Glutamatergic neuron (in vitro differentiated cells): ENCODE measurements around the gene GTF2A1L. TPM values are rescaled to one million over a fixed set of nuclear protein-coding genes. Genes with fewer than 3 reads are reported as not detected.
"Not testable (repeated sequence)": the region's sequence is repeated elsewhere in the genome, so short reads cannot be mapped to it uniquely, and the experiment has no call there.

Experiments used
- DNase-seq: peaks from one replicate; pipeline ENCODE4 v3.0.0; 2022
- H3K27ac Mint-ChIP-seq: one replicate; pipeline ENCODE4 v1.8.0; 2020; ENCODE audit warnings: mild to moderate bottlenecking, mixed read lengths, inconsistent platforms; ENCODE audit not compliant: unreplicated experiment
- H3K27me3 Mint-ChIP-seq: one replicate; pipeline ENCODE4 v1.8.0; 2020; ENCODE audit warnings: mild to moderate bottlenecking, moderate library complexity, mixed read lengths, inconsistent platforms; ENCODE audit not compliant: unreplicated experiment
- H3K36me3 Mint-ChIP-seq: one replicate; pipeline ENCODE4 v1.8.0; 2020; ENCODE audit warnings: mild to moderate bottlenecking, mixed read lengths, inconsistent platforms; ENCODE audit not compliant: unreplicated experiment
- H3K4me1 Mint-ChIP-seq: one replicate; pipeline ENCODE4 v1.8.0; 2020; ENCODE audit warnings: mild to moderate bottlenecking, low read depth, mixed read lengths, inconsistent platforms; ENCODE audit not compliant: unreplicated experiment
- H3K4me3 Mint-ChIP-seq: one replicate; pipeline ENCODE4 v1.8.0; 2020; ENCODE audit warnings: mild to moderate bottlenecking, mixed read lengths, inconsistent platforms; ENCODE audit not compliant: unreplicated experiment
- H3K9me3 Mint-ChIP-seq: one replicate; pipeline ENCODE4 v1.8.0; 2020; ENCODE audit warnings: mild to moderate bottlenecking, moderate library complexity, mixed read lengths, inconsistent platforms; ENCODE audit not compliant: unreplicated experiment
- total RNA-seq: library from RNA; stranded (reverse); fragmentation: NEBNext Ultra II Directional; extraction: Animal tissue kit (Norgen Biotek cat#: 25700); gene quantifications from one replicate; pipeline ENCODE4 v1.2.1, GENCODE V29; 2021; ENCODE audit not compliant: unreplicated experiment
- TF ChIP-seq, protein P1 (sequence below): fragments of 200-600 bp; sonication (generic); IDR thresholded peaks from one replicate; pipeline ENCODE4 v1.5.0; 2021; ENCODE audit not compliant: partially characterized antibody, unreplicated experiment

Gene GTF2A1L
- total RNA-seq, 1 donor from 2014 or later: not detected

DNA sequence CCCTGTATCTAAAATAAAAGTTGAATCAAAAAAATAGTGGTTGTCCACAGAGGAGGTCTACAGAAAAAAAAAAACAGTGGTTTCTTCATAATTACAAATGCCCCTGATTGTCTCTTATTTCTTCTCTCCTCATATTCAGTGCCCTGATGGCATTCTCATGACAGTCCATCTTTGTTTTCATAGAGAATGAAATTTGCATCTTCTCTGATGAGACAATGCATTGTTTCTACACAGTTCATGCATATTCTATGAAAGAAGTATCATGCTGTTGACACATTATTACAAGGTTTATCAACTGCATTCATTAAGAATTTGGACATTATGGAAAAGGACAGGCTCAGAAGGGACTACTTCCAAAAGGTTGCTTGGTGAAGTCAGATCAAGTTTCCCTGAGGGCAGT is 78.3 kb downstream of the GTF2A1L start:
- Mint-ChIP-seq H3K9me3 (peaks cover 4% of the 10 kb centered on the region), H3K4me3 (no peak overlapping the region), H3K4me1 (peaks cover 2% of the 10 kb centered on the region), H3K27me3 (no peaks in the 10 kb centered on the region), H3K27ac (no peak overlapping the region), H3K36me3 (no peaks in the 10 kb centered on the region)
- TF ChIP-seq, protein P1, sequence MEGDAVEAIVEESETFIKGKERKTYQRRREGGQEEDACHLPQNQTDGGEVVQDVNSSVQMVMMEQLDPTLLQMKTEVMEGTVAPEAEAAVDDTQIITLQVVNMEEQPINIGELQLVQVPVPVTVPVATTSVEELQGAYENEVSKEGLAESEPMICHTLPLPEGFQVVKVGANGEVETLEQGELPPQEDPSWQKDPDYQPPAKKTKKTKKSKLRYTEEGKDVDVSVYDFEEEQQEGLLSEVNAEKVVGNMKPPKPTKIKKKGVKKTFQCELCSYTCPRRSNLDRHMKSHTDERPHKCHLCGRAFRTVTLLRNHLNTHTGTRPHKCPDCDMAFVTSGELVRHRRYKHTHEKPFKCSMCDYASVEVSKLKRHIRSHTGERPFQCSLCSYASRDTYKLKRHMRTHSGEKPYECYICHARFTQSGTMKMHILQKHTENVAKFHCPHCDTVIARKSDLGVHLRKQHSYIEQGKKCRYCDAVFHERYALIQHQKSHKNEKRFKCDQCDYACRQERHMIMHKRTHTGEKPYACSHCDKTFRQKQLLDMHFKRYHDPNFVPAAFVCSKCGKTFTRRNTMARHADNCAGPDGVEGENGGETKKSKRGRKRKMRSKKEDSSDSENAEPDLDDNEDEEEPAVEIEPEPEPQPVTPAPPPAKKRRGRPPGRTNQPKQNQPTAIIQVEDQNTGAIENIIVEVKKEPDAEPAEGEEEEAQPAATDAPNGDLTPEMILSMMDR: no peak
- no peak for DNase-seq

DNA sequence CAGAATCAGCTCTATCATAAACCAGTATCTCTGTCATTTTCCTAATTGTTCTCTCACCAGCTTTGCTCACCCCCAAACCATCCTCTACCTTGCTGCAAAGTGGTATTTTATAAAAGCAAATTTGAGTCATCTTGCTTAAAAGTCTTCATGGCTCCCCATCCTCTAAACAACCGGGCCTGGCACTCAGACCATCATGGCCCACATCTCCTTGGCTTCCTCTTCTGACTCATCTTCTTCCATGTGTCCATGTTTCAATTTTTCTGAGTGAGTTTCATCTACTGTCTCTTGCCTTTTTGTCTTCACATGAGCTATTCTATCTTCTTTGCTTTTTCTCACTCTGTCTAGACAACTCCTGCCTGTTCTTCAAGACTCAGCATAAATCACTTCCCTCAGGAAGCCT is 79.2 kb downstream of the GTF2A1L start:
- H3K27ac Mint-ChIP-seq: peak overlapping the region; percentile 5
- peaks cover 4% of the 10 kb centered on the region for H3K9me3 Mint-ChIP-seq
- H3K36me3 Mint-ChIP-seq: no peaks in the 10 kb centered on the region
- H3K4me1 Mint-ChIP-seq: peaks cover 2% of the 10 kb centered on the region
- TF ChIP-seq, protein P1: no peak
- DNase-seq: no peak
- H3K4me3 Mint-ChIP-seq: no peak overlapping the region
- no peaks in the 10 kb centered on the region for H3K27me3 Mint-ChIP-seq

DNA sequence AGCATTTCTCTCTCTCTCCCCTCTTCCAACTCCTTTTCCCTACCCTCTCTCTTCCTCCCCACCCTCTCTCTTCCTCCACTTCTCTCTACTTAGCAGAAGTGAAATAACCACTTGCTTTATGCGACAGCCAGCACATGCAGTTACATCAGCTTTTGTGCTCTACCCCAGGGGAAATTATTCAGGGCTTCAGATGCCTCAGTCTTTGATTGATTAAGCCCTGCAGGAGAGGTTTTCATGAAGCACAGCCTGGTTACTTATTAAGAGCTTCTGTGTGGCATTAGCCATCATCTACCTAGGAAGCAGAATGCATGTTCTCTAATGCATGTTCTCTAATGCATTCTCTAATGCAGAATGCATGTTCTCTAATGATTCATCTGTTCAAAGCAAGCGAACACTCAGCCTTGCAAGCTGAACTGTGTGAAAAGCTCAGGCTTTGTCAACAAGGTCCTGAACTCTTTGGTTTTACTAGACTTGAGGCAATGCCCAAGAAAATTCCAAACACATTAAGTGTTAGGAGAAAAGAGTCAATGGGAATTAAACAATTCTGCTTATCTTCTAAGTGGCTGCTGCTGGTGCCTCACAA is 81.8 kb downstream of the GTF2A1L start:
- H3K4me3 Mint-ChIP-seq: peak overlapping the region; percentile 39
- no peak for DNase-seq
- H3K4me1 Mint-ChIP-seq: no peaks in the 10 kb centered on the region
- H3K27ac Mint-ChIP-seq: no peak overlapping the region
- H3K36me3 Mint-ChIP-seq: no peaks in the 10 kb centered on the region
- TF ChIP-seq, protein P1: no peak
- H3K27me3 Mint-ChIP-seq: no peaks in the 10 kb centered on the region
- H3K9me3 Mint-ChIP-seq: peaks cover 4% of the 10 kb centered on the region

DNA sequence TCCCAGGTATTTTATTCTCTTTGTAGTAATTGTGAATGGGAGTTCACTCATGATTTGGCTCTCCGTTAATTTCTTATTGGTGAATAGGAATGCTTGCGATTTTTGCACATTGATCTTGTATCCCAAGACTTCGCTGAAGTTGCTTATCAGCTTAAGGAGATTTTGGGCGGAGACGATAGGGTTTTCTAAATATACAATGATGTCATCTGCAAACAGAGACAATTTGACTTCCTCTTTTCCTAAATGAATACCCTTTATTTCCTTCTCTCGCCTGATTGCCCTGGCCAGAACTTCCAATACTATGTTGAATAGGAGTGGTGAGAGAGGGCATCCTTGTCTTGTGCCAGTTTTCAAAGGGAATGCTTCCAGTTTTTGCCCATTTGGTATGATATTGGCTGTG is 86.0 kb downstream of the GTF2A1L start:
- H3K36me3 Mint-ChIP-seq, H3K27me3 Mint-ChIP-seq, DNase-seq, H3K4me3 Mint-ChIP-seq, H3K9me3 Mint-ChIP-seq, H3K4me1 Mint-ChIP-seq, H3K27ac Mint-ChIP-seq: not testable (repeated sequence)

DNA sequence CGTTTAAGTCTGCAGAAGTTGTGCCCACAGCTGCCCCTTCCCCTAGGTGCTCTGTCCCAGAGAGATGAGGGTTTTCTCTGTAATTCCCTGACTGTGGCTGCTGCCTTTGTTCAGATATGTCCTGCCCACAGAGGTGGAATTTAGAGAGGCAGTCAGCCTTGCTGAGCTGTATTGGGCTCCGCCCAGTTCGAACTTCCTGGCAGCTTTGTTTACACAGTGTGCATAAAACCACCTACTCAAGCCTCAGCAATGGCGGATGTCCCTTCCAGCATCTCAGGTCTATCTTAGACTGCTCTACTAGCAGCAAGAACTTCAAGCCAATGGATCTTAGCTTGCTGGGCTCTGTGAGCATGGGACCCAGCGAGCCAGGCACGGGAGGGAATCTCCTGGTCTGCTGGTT is 89.8 kb downstream of the GTF2A1L start:
- Mint-ChIP-seq H3K27ac (no peak overlapping the region), H3K4me1 (no peaks in the 10 kb centered on the region), H3K36me3 (no peaks in the 10 kb centered on the region), H3K27me3 (peaks cover 3% of the 10 kb centered on the region), H3K4me3 (no peak overlapping the region), H3K9me3 (peaks cover 2% of the 10 kb centered on the region)
- DNase-seq: no peak
- TF ChIP-seq, protein P1: no peak
